GM12873 (cell line): Measurements from ENCODE around the gene RHEBL1.

Experiments
- CTCF ChIP-seq: IDR thresholded peaks from 2 replicates; pipeline ENCODE4 v1.5.1; 2012; ENCODE audit warnings: low read depth, mild to moderate bottlenecking, moderate library complexity, low read length, control low read depth; ENCODE audit not compliant: insufficient read depth; ENCODE audit errors: missing control alignments

RHEBL1 gene

GRCh38 chr12:49050507-49051372, 19.0 kb downstream of the RHEBL1 start:
- no peak for TF ChIP-seq CTCF

- TF ChIP-seq CTCF: no peak
Observed at GRCh38 chr12:49049566-49050224, 20.1 kb downstream of the RHEBL1 start.

- TF ChIP-seq CTCF: no peak
Observed at GRCh38 chr12:49048953-49049352, 20.8 kb downstream of the RHEBL1 start.

GRCh38 chr12:49046129-49046895, 23.5 kb downstream of the RHEBL1 start:
- no peak for TF ChIP-seq CTCF

GRCh38 chr12:49044660-49045059, 25.1 kb downstream of the RHEBL1 start:
- no peak for TF ChIP-seq CTCF

GRCh38 chr12:49043856-49044258, 25.9 kb downstream of the RHEBL1 start:
- peak; percentile 87 for TF ChIP-seq CTCF

- no peak for TF ChIP-seq CTCF
Observed at GRCh38 chr12:49043241-49043640, 26.5 kb downstream of the RHEBL1 start.
